GM03348 (cell line): Measurements from ENCODE around the gene ERBB2.

Experiments used
- DNase-seq: peaks from one replicate; pipeline ENCODE4 v3.0.0; 2012; ENCODE audit warnings: low spot score

Gene ERBB2

DNA sequence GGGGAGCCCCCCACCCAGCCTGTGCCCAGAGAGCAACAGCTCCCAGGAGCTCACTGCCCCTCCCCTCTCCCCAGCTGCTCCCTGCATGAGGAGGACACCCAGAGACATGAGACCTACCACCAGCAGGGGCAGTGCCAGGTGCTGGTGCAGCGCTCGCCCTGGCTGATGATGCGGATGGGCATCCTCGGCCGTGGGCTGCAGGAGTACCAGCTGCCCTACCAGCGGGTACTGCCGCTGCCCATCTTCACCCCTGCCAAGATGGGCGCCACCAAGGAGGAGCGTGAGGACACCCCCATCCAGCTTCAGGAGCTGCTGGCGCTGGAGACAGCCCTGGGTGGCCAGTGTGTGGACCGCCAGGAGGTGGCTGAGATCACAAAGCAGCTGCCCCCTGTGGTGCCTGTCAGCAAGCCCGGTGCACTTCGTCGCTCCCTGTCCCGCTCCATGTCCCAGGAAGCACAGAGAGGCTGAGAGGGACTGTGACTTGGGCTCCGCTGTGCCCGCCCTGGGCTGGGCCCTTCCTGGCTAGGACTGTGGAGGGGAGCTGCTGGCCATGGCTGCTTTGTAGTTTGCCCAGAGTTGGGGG, 34.1 kb upstream of the ERBB2 start:
- DNase-seq, result no peak

DNA sequence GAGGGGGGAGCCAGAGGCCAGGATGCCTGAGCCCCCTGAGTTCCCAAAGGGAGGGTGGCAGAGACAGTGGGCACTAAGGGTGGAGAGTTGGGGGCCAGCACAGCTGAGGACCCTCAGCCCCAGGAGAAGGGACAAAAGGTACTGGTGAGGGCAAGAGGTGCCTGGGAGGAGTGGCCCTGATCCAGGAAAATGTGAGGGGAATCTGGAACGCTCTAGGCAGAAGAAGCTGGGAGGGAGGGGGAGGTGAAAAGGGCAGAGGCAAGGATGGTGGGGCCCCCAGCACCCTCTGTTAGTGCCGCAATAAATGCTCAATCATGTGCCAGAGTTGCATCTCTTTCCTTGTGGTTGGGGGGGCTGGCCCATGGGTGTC, 33.6 kb upstream of the ERBB2 start:
- no peak for DNase-seq

DNA sequence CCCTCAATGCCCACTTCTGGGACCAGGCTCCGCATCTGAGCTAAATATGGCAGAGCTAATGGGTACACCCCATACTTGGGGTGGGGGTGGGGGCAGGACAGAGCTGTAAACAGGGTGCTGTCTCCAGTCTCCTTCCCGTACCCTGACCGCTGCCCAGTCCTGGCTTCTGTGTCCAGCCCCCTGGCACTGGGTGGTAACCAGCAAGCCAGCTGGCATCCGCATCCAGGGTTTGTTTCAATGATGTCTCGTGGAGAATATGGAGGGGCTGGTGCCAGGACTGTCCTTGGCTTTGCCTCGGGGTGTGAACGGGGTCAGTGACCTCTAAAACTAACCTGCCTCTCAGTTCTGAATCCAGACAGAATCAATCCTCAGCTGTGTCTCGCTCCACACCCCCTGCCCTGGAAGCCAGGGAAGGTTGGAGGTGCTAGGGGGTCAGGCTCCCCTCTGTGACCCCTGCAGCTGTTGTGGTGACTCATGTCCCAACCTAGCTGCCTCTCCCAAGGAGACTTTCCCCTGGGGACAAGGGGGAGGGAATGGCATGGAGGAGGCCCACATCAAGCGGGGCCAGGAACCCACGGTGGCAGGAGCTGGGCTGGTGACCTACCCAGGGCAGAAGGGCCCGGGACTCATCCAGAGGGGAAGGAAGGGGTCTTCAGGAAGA, 33.1 kb upstream of the ERBB2 start:
- no peak for DNase-seq

DNA sequence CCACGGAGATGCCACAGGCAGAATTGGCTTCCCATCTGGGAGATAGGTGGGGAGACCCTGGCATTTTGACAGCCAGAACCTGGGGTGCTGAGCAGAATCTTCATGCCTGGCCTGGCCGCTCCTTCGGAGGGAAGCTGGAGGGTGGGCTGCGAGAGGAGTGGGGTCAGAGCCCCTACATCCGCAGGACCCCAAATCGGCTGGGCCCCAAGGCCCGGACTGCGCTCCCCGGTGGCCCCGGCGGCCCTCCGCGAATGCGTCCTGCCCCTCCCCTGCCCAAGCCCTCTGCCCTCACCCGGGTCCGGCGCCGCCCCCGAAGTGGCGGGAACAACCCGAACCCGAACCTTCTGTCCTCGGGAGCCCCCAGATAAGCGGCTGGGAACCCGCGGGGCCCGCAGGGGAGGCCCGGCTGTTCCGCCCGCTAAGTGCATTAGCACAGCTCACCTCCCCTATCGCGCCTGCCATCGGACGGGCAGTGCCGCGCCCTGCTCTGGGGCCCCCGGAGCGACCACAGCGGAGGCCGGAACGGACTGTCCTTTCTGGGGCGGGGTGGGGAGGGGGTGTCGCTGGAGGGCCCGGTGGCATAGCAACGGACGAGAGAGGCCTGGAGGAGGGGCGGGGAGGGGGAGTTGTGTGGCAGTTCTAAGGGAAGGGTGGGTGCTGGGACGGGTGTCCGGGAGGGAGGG, 32.5 kb upstream of the ERBB2 start:
- no peak for DNase-seq

DNA sequence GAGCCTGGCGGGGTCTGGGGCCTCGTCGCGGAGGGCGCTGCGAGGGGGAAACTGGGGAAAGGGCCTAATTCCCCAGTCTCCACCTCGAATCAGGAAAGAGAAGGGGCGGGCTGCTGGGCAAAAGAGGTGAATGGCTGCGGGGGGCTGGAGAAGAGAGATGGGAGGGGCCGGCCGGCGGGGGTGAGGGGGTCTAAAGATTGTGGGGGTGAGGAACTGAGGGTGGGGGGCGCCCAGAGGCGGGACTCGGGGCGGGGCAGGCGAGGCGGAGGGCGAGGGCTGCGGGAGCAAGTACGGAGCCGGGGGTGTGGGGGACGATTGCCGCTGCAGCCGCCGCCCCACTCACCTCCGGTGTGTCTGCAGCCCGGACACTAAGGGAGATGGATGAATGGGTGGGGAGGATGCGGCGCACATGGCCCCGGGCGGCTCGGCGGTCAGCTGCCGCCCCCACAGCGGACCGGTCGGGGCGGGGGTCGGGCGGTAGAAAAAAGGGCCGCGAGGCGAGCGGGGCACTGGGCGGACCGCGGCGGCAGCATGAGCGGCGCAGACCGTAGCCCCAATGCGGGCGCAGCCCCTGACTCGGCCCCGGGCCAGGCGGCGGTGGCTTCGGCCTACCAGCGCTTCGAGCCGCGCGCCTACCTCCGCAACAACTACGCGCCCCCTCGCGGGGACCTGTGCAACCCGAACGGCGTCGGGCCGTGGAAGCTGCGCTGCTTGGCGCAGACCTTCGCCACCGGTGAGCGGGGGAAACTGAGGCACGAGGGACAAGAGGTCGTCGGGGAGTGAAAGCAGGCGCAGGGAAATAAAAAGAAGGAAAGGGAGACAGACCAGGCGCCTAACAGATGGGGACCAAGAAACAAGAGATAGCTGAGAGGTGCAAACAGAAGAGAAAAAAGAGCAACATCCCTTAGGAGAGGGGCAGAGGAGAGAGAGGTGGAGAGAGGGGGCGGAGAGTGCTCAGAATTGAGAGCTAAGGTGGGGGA, 31.6 kb upstream of the ERBB2 start, which contains the start of gene PNMT:
TSS of gene PNMT (plus strand) at position 509 of the 980 bp plus-strand sequence. CDS start at position 532, 23 bp downstream.
- peak; percentile 72 for DNase-seq

DNA sequence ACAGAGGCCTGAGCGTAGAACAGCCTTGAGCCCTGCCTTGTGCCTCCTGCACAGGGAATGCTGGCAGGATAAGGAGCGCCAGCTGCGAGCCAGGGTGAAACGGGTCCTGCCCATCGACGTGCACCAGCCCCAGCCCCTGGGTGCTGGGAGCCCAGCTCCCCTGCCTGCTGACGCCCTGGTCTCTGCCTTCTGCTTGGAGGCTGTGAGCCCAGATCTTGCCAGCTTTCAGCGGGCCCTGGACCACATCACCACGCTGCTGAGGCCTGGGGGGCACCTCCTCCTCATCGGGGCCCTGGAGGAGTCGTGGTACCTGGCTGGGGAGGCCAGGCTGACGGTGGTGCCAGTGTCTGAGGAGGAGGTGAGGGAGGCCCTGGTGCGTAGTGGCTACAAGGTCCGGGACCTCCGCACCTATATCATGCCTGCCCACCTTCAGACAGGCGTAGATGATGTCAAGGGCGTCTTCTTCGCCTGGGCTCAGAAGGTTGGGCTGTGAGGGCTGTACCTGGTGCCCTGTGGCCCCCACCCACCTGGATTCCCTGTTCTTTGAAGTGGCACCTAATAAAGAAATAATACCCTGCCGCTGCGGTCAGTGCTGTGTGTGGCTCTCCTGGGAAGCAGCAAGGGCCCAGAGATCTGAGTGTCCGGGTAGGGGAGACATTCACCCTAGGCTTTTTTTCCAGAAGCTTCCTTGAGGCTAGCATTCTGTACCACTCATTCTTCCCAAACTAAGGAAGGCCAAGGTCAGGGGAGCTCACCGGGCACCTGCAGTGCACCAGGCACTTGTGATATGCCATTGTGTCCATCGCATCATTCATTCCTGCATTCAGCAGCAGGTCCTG, 29.7 kb upstream of the ERBB2 start:
- no peak for DNase-seq

DNA sequence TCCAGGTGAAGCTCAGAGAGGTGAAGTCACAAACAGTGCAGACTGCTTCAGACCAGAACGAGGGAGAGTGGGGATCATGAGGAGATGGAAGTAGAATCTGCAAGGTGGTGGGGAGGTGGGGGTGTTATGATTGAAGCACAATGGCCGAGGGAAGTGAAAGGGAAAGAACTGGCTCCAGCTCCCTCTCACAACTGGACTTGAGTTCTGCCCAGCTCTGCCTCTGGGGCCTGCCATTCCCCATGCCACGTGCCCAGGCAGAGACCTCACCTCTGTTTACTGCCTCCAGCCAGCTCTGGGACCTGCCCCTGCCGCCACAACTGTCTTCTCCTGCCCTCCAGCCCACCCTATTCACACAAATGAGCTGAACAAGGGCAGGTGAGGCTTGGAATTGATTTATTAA, 29.1 kb upstream of the ERBB2 start:
- DNase-seq, result no peak

DNA sequence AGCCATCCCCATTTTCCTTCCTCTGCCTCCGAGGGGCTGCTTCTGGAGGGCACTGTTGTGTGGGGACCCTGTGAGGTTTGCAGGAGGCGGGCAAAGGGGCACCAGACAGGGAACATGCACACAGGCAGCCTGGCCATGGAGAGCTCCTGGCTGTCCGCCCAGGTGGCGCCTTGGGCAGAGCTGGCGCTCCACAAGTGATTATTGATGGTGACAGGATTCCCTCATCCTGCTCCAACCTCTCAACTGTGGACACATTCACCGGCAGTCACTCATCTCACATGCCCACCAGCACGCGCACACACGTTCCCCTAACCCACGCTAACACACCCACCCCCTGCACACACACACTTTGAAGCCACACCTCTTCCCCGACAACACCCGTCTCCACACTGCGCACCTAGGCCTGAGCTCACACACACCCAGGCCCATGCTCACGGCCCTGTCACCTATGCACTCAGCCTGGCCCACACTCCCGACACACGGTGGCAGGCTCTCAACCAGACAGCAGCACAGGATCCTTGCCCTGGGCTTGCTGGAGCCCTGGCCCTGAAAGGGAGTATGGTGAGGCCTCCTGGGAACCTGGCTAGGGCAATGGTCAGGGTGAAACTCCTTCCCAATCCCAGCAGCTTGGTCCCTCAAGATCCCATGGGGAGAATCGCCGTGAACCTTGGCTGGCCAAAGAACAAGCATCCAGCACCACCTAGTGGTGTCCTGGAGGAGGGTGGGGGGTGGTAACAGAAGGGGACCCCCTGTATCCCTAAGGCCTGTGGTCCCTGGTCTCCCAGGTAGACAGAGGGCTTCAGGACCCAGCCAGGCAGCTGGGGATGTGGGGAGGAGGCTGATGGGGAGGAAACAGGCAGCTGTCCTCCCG, 28.0 kb upstream of the ERBB2 start:
- peak; percentile 64 for DNase-seq

DNA sequence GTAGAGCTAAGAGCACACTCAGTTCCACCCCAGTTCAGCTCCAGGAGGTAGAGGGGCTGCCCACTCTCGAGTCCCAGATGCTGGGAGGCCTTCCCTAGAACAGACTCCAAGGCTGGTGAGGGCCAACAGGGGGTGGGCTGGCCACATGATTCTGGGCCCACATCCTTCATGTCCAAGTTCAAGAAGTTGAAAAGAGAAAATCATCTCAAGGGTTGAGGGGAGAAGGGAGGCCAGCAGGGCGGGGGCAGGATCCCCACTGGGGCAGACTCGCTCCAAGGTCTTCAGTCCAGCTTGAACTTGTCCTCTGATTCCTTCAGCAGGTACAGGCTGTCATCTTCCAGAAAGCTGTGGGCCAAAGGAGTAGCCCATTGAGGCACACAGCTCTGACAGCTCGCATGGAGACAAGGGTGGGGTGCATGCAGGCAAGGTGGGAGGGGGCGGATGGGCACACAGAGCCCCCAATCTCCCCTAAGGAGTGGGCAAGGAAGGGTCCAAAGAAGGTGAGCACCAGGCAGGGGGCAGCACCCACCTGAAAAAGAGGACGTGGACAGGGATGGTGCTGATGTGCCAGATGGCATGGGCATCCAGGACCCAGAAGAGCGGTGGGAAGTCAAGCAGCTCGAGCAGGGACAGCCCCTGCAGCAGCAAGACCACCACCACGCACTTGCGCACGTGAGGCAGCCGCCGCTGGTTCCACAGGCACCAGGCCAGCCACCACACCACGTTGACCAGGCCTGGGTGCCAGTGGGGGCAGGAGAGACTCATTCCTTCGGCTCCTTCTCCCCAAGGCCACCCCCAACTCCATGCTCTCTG, 27.1 kb upstream of the ERBB2 start:
- DNase-seq, result no peak

DNA sequence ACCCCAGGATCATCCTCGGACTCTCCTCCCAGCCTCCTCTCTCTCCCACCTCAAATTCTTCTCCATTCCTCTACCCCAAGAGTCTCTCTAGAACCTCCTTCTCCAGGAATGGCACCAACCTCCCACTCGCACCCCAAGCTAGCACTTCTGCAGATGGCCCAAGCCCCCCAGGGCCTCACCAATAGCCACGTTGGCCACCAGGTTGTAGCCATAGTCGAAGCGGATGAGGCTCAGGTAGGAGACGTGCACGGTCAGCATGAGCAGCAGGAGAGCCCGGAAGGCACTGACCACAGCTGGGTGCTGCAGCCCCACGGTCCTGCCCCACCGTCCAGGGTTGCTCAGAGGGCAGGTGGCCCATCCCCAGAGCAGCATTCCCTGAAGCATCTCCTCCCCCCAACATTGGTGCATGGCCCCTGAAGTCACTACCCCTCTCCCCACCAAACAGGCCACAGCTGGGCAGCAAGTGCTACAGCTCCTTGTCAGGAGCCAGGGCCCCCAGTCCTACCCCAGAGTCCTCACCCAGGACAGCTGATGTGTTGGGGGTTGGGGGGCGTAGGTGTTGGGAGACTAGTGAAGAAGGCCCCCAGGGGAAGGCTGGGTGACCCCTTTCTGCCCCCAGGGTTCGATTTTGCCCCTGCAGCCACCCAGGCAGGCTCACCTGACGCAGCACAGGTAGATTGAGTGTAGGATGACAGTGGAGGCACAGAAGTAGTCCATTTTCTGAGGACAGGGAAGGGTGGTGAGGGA, 26.4 kb upstream of the ERBB2 start:
- DNase-seq, result no peak

DNA sequence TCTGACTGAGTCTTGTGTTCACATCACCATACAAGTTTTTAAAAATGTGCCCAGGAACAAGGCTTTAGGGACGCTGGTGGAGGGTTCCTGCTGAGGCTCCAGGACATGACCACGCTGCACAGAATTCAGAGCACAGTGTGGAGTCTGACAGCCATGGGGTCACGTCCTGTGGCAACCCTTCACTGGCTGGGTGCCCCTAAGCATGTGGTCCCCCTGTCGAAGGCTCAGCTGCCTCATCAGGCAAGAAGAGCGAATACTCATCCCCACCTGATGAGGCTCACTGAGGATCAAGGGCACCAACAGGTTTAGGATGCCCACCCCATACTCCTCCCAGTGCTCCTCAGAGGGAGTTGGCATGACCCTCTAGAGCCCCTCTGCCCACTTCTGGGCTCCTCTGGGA, 25.7 kb upstream of the ERBB2 start:
- DNase-seq, result no peak

DNA sequence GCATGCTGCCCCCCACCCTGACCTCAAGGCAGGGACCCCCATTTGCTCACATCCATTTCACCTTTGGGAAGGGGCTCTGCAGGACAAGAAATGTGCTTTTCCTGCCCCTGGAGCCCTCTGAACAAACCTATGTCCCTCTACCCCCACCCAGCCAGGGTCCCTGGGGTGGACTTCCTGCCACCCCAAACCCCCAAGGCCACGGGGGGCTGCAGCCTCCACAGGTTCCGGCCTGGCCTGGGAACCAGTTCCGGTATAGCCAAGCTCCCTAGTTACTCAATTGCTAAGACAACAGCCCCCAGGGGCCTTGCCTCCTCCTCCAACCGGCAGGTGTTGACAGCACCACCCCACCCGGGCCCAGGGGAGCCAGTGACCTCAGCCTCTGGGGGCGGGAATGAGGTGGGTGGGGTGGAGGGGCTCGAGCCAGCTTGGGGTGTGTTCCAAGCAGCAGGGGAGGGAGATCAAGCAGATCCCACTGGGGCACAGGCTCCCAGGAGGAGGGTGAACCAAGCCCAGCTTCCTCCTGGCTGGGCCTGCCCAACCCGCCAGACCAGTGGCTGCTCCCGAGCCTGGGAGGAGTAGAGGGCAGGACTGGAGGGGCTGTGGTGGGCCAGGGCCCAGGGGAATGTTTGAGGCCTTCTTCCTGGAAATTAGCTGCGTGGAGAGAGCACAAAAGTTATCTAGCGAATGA, 25.0 kb upstream of the ERBB2 start:
- no peak for DNase-seq

DNA sequence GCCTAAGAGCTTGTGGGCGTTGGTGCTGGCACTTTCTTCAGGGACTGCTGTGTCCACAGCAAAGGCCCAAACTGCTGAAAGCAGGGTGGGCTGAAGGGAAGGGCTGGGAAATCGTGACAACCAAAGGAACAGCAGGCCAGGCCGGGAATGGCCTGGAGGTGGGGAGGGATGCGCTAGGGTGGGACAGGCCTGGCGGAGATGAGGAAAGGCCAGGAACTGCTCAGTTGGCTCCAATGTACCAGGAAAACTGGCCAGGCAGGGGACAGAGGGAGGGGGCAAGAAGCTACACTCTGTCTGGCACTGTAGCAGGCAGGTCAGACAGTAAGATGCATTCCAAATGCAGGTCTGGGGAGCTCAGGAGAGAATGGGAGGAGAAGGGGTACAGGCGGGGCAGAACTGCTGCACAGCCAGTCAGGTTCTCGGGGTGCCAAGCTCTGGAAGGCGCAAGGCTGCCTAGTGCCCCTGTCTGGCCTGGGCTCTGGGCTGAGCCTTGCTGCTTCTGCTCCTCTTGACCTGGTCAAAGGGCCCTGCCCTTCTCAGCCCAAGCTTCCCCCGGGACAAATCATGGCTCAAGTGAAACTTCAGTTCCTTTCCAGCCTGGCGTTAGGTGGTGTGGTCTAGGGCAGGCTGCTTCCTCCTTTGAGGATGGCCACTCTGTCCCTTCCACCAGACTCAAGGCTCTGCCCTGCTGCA, 24.3 kb upstream of the ERBB2 start:
- DNase-seq, result no peak

DNA sequence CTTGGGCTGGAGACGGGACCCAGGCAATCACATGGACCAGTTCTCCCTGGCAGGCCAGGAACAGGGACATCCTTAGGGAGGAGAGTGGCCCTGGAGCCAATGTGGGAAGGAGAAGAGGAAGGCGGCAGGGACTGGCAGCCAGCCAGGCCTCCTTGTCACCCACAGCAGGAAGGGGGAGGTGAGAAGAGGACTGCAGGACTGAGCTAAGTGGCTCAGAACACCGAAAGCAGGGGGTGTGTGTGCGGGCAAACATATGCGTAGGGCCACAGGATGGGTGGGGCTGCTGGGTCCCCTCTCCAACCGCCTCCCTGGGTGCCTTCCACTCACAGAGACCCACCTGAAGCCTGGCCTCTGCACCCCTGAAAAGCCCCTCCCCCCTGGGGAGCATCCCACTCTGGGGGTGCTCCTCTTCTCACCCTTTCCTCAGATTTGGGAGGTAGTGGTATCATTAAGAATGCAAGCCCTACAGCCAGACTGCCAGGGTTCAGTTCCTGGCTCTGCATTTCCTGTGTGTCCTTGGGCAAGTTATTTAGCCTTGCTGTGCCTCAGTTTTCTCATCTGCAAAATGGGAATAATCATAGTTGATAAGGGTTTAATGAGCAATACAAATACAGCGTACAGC, 23.6 kb upstream of the ERBB2 start:
- DNase-seq, result no peak

DNA sequence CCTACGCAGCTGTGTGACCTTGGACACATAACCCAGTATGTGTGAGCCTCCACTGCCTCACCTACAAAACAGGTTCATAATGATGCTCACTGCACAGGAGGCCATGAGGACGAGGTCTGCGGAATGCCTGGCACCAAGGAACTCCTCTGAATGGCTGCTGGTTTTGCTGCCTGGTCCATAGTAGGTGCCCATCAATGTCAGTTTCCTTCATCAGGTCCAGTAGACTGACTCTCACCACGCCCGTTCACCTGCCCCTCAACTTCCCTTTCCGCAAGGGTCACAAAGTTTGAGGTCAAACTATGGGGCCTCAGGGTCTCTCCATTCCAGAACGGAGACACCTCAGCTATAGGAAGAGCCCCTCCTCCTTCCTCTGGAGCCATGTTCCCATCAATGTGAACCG, 22.8 kb upstream of the ERBB2 start:
- DNase-seq, result no peak

DNA sequence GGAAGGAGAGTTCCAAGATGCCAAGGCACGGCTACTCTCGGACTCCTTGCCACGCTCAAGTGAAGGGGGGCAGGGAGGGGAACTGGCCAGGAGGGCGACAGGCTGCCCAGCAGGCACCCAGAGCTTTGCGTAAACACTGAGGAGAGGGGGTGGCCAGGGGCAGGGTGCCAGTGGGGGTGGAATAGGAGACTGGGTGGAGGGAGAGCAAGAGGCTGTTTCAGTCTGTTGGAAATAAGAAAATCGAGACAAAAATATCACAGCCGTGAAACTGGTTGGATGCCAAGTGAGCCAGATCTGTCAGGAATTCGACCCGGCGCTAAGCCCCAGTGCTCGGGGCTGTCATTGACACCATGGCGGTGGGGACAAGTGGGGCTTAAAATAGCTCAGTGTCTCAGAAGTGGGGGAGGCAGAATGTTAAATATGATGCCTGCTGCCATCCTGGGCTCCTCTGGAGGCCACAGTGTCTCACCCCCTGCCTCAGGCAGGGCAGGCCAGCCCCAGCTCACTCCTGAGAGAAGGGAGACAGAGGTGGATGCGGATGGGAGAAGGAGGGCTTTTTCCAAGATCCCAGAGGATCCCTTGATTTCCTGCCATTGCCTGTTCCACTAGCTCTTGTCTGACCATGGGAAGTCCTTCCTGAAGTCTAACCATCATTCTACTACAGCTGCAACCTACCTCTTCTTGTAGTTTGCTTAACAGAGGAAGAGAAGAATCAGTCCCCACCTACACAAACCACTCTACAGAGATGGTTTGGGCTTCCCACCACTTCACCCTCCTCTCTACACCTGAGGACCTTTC, 22.1 kb upstream of the ERBB2 start:
- no peak for DNase-seq
